ENCODE results near the gene INPP5D. TPM values are rescaled to one million over a fixed set of nuclear protein-coding genes. Genes with fewer than 3 reads are reported as not detected.
"Not testable (repeated sequence)": the region's sequence is repeated elsewhere in the genome, so short reads cannot be mapped to it uniquely, and the experiment has no call there.

Gene INPP5D
- polyA plus RNA-seq, 1 donor (not counting 4 experiments of a cell fraction or from before 2014, with no cell fraction given) = 7.5 TPM

GRCh38 chr2:233013650-233014049 is 46.5 kb upstream of the INPP5D start:
- Histone ChIP-seq H4K20me1 (ENCODE audit: control insufficient read depth, extremely low read depth, insufficient read depth, low read length) (no peaks in the 10 kb centered on the region), H2AFZ (ENCODE audit: control insufficient read depth, low read length) (no peak overlapping the region), H3K9me1 (ENCODE audit: control insufficient read depth, extremely low read depth, insufficient read depth, low read length) (no peaks in the 10 kb centered on the region), H3K9ac (ENCODE audit: control insufficient read depth, extremely low read depth, insufficient read depth, low read length) (no peak overlapping the region), H3K27ac (ENCODE audit: control insufficient read depth, insufficient read depth, low read length) (no peak overlapping the region), H3K4me3 (ENCODE audit: control insufficient read depth in 2 of 3, extremely low read depth in 1 of 3, insufficient read depth in 2 of 3, low read depth in 1 of 3, low read length in 3 of 3) (no peak overlapping the region), H3K79me2 (ENCODE audit: control insufficient read depth, insufficient read depth, low read length) (no peaks in the 10 kb centered on the region), H3K36me3 (ENCODE audit: control insufficient read depth in 2 of 2, extremely low read depth in 1 of 2, insufficient read depth in 2 of 2, low read length in 2 of 2) (no peaks in the 10 kb centered on the region), H3K27me3 (ENCODE audit: control insufficient read depth, extremely low read depth, insufficient read depth, low read length) (peaks cover 13% of the 10 kb centered on the region), H3K4me1 (ENCODE audit: control insufficient read depth, extremely low read depth, insufficient read depth, low read length) (no peaks in the 10 kb centered on the region), H3K9me3 (ENCODE audit: control insufficient read depth, low read depth, low read length) (no peaks in the 10 kb centered on the region), H3K4me2 (ENCODE audit: control insufficient read depth, extremely low read depth, insufficient read depth, low read depth, low read length) (no peak overlapping the region)
- DNase-seq (ENCODE audit: low read depth, low spot score) (no peak), FAIRE-seq (no peak)
- no peak for TF ChIP-seq CTCF (optimal IDR thresholded peaks at IDR 0.05 in 1 of 3, IDR thresholded peaks at IDR 0.05 in 1 of 3, conservative IDR thresholded peaks at IDR 0.05 in 1 of 3; ENCODE audit: extremely low read depth in 1 of 3, insufficient read depth in 2 of 3, low read length in 3 of 3)
- dilution Hi-C loops (cut with MboI; ENCODE audit: extremely low pct_ligation_motif_present, low sequenced_read_pairs) = no loop called here

- TF ChIP-seq EZH2 (IDR thresholded peaks at IDR 0.05; ENCODE audit: low read length) = no peak
- Histone ChIP-seq H3K9ac (ENCODE audit: control insufficient read depth, extremely low read depth, insufficient read depth, low read length) (no peak overlapping the region), H3K27me3 (ENCODE audit: control insufficient read depth, extremely low read depth, insufficient read depth, low read length) (peaks cover 13% of the 10 kb centered on the region), H3K36me3 (ENCODE audit: control insufficient read depth in 2 of 2, extremely low read depth in 1 of 2, insufficient read depth in 2 of 2, low read length in 2 of 2) (no peaks in the 10 kb centered on the region), H3K4me1 (ENCODE audit: control insufficient read depth, extremely low read depth, insufficient read depth, low read length) (no peaks in the 10 kb centered on the region), H4K20me1 (ENCODE audit: control insufficient read depth, extremely low read depth, insufficient read depth, low read length) (no peaks in the 10 kb centered on the region), H3K27ac (ENCODE audit: control insufficient read depth, insufficient read depth, low read length) (no peak overlapping the region), H3K4me2 (ENCODE audit: control insufficient read depth, extremely low read depth, insufficient read depth, low read depth, low read length) (no peak overlapping the region), H3K79me2 (ENCODE audit: control insufficient read depth, insufficient read depth, low read length) (no peaks in the 10 kb centered on the region), H3K9me3 (ENCODE audit: control insufficient read depth, low read depth, low read length) (no peaks in the 10 kb centered on the region), H2AFZ (ENCODE audit: control insufficient read depth, low read length) (no peak overlapping the region), H3K4me3 (ENCODE audit: control insufficient read depth in 2 of 3, extremely low read depth in 1 of 3, insufficient read depth in 2 of 3, low read depth in 1 of 3, low read length in 3 of 3) (no peak overlapping the region), H3K9me1 (ENCODE audit: control insufficient read depth, extremely low read depth, insufficient read depth, low read length) (no peaks in the 10 kb centered on the region)
- DNase-seq (ENCODE audit: low read depth, low spot score) = no peak
- FAIRE-seq = no peak
- dilution Hi-C loops (cut with MboI; ENCODE audit: extremely low pct_ligation_motif_present, low sequenced_read_pairs) = no loop called here
Measured at GRCh38 chr2:233015019-233015645, 45.0 kb upstream of the INPP5D start.

GRCh38 chr2:233017947-233018346 is 42.2 kb upstream of the INPP5D start:
- Histone ChIP-seq H3K79me2 (ENCODE audit: control insufficient read depth, insufficient read depth, low read length) (no peaks in the 10 kb centered on the region), H3K9me1 (ENCODE audit: control insufficient read depth, extremely low read depth, insufficient read depth, low read length) (no peaks in the 10 kb centered on the region), H3K9ac (ENCODE audit: control insufficient read depth, extremely low read depth, insufficient read depth, low read length) (no peak overlapping the region), H3K36me3 (ENCODE audit: control insufficient read depth in 2 of 2, extremely low read depth in 1 of 2, insufficient read depth in 2 of 2, low read length in 2 of 2) (no peaks in the 10 kb centered on the region), H3K4me3 (ENCODE audit: control insufficient read depth in 2 of 3, extremely low read depth in 1 of 3, insufficient read depth in 2 of 3, low read depth in 1 of 3, low read length in 3 of 3) (no peak overlapping the region), H3K27me3 (ENCODE audit: control insufficient read depth, extremely low read depth, insufficient read depth, low read length) (peaks cover 3% of the 10 kb centered on the region), H3K4me1 (ENCODE audit: control insufficient read depth, extremely low read depth, insufficient read depth, low read length) (no peaks in the 10 kb centered on the region), H4K20me1 (ENCODE audit: control insufficient read depth, extremely low read depth, insufficient read depth, low read length) (no peaks in the 10 kb centered on the region), H3K9me3 (ENCODE audit: control insufficient read depth, low read depth, low read length) (no peaks in the 10 kb centered on the region), H3K4me2 (ENCODE audit: control insufficient read depth, extremely low read depth, insufficient read depth, low read depth, low read length) (no peak overlapping the region), H3K27ac (ENCODE audit: control insufficient read depth, insufficient read depth, low read length) (no peak overlapping the region), H2AFZ (ENCODE audit: control insufficient read depth, low read length) (no peak overlapping the region)
- no peak for FAIRE-seq
- TF ChIP-seq CTCF (optimal IDR thresholded peaks at IDR 0.05 in 1 of 3, IDR thresholded peaks at IDR 0.05 in 1 of 3, conservative IDR thresholded peaks at IDR 0.05 in 1 of 3; ENCODE audit: extremely low read depth in 1 of 3, insufficient read depth in 2 of 3, low read length in 3 of 3) (no peak), EZH2 (IDR thresholded peaks at IDR 0.05; ENCODE audit: low read length) (no peak)
- no peak for DNase-seq (ENCODE audit: low read depth, low spot score)
- dilution Hi-C loops (cut with MboI; ENCODE audit: extremely low pct_ligation_motif_present, low sequenced_read_pairs) = no loop called here

- H3K27me3 ChIP-seq (ENCODE audit: control insufficient read depth, extremely low read depth, insufficient read depth, low read length); H3K9me3 ChIP-seq (ENCODE audit: control insufficient read depth, low read depth, low read length); H4K20me1 ChIP-seq (ENCODE audit: control insufficient read depth, extremely low read depth, insufficient read depth, low read length); DNase-seq (ENCODE audit: low read depth, low spot score); dilution Hi-C loops (cut with MboI; ENCODE audit: extremely low pct_ligation_motif_present, low sequenced_read_pairs); H3K4me2 ChIP-seq (ENCODE audit: control insufficient read depth, extremely low read depth, insufficient read depth, low read depth, low read length); H3K9me1 ChIP-seq (ENCODE audit: control insufficient read depth, extremely low read depth, insufficient read depth, low read length); H3K27ac ChIP-seq (ENCODE audit: control insufficient read depth, insufficient read depth, low read length); H3K79me2 ChIP-seq (ENCODE audit: control insufficient read depth, insufficient read depth, low read length); H3K4me3 ChIP-seq (ENCODE audit: control insufficient read depth in 2 of 3, extremely low read depth in 1 of 3, insufficient read depth in 2 of 3, low read depth in 1 of 3, low read length in 3 of 3); H2AFZ ChIP-seq (ENCODE audit: control insufficient read depth, low read length); FAIRE-seq; H3K4me1 ChIP-seq (ENCODE audit: control insufficient read depth, extremely low read depth, insufficient read depth, low read length); H3K36me3 ChIP-seq (ENCODE audit: control insufficient read depth in 2 of 2, extremely low read depth in 1 of 2, insufficient read depth in 2 of 2, low read length in 2 of 2); H3K9ac ChIP-seq (ENCODE audit: control insufficient read depth, extremely low read depth, insufficient read depth, low read length): not testable (repeated sequence)
Measured at GRCh38 chr2:233019610-233020009, 40.5 kb upstream of the INPP5D start.
